Measurements from ENCODE around the gene TMC5. TPM values are rescaled to one million over a fixed set of nuclear protein-coding genes. Genes with fewer than 3 reads are reported as not detected.

The TMC5 gene
- total and polyA plus RNA-seq, 2 donors from 2014 or later, result 1.0 to 6.6 TPM

DNA sequence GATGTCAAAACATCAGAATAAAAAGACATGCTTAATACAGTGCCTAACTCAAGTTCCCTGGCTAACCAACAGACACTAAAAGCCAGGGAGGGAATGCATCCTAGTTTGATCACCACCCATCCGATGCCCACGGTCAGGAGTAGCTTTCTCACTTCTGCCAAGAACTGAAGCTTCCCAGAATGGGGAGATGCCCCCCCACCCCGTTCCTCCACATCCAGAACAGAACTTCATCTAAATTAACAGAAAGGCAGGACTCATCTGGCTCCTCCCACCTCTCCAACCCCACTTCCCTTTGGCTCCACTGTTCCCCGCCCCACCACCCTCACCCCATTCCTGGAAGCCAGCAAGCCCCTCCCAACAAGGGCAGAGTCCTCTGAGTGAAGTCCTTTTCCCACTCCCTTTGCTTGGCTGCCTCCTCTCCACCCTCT is 70.5 kb downstream of the TMC5 start:
- Histone ChIP-seq H3K9ac (ENCODE audit: low read length in 3 of 3) (no peak overlapping the region), H3K9me3 (ENCODE audit: control insufficient read depth in 2 of 3, insufficient read depth in 1 of 3, low read length in 3 of 3) (no peaks in the 10 kb centered on the region), H3K36me3 (ENCODE audit: control insufficient read depth in 2 of 3, insufficient read depth in 3 of 3, low read length in 3 of 3) (no peaks in the 10 kb centered on the region), H3K4me1 (ENCODE audit: control insufficient read depth in 2 of 3, insufficient read depth in 2 of 3, low read depth in 1 of 3, low read length in 3 of 3) (no peaks in the 10 kb centered on the region), H3K4me3 (ENCODE audit: low read length in 3 of 3) (no peak overlapping the region), H3K27me3 (ENCODE audit: control insufficient read depth, insufficient read depth, low read length) (no peaks in the 10 kb centered on the region), H3K27ac (ENCODE audit: low read depth in 2 of 2, low read length in 2 of 2) (no peak overlapping the region)
- DNase-seq, result peak in 2 of 5 donors; percentile 8 to 24
- intact Hi-C loops (cut with DNase I), result no loop called here
- TF ChIP-seq, protein P1, sequence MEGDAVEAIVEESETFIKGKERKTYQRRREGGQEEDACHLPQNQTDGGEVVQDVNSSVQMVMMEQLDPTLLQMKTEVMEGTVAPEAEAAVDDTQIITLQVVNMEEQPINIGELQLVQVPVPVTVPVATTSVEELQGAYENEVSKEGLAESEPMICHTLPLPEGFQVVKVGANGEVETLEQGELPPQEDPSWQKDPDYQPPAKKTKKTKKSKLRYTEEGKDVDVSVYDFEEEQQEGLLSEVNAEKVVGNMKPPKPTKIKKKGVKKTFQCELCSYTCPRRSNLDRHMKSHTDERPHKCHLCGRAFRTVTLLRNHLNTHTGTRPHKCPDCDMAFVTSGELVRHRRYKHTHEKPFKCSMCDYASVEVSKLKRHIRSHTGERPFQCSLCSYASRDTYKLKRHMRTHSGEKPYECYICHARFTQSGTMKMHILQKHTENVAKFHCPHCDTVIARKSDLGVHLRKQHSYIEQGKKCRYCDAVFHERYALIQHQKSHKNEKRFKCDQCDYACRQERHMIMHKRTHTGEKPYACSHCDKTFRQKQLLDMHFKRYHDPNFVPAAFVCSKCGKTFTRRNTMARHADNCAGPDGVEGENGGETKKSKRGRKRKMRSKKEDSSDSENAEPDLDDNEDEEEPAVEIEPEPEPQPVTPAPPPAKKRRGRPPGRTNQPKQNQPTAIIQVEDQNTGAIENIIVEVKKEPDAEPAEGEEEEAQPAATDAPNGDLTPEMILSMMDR (IDR thresholded peaks at IDR 0.05; ENCODE audit: borderline replicate concordance, extremely low read depth, insufficient read depth), result no peak
- no peak for FAIRE-seq

DNA sequence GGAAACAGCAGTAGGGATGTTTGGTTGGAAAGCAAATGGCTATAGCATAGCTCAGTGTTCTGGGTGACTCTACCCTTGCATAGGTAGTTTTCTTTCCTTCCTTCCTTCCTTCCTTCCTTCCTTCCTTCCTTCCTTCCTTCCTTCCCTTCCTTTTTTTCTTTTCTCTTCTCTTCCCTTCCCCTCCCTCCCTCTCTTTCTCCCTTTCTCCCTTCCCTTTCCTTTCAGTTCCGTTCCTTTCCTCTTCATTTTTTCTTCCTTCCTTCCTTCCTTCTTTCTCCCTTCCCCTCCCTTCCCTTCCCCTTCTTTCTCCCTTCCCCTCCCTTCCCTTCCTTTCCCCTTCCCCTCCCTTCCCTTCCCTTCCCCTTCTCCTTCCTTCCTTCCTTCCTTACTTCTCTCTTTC is 72.9 kb downstream of the TMC5 start:
- intact Hi-C loops (cut with DNase I), result no loop called here
- DNase-seq, result no peak
- Histone ChIP-seq H3K27ac (ENCODE audit: low read depth in 2 of 2, low read length in 2 of 2) (no peak overlapping the region), H3K9ac (ENCODE audit: low read length in 3 of 3) (no peak overlapping the region), H3K36me3 (ENCODE audit: control insufficient read depth in 2 of 3, insufficient read depth in 3 of 3, low read length in 3 of 3) (no peaks in the 10 kb centered on the region), H3K4me3 (ENCODE audit: low read length in 3 of 3) (no peak overlapping the region), H3K9me3 (ENCODE audit: control insufficient read depth in 2 of 3, insufficient read depth in 1 of 3, low read length in 3 of 3) (no peaks in the 10 kb centered on the region), H3K27me3 (ENCODE audit: control insufficient read depth, insufficient read depth, low read length) (no peaks in the 10 kb centered on the region), H3K4me1 (ENCODE audit: control insufficient read depth in 2 of 3, insufficient read depth in 2 of 3, low read depth in 1 of 3, low read length in 3 of 3) (no peaks in the 10 kb centered on the region)
- no peak for FAIRE-seq
- TF ChIP-seq, protein P1 (IDR thresholded peaks at IDR 0.05; ENCODE audit: borderline replicate concordance, extremely low read depth, insufficient read depth), result no peak

DNA sequence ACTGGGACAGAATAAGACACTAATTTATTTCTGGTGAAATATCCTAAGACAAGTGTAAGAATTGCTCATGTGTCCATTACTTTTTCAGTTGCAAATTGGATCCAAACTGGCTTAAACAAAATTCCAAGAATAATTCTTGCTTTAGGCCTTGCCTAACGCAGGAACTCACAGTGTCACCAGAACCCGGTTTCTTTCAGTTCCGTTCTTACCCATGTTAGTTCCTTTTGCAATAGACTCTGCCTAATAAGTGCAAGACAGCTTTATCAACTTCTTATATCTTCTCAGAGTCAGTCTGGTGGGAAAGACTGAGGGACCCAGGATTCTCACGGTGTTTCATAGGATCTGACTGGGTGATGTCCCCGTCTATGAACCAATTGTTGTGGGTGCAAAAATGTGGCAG is 79.5 kb downstream of the TMC5 start:
- DNase-seq (no peak), FAIRE-seq (no peak)
- Histone ChIP-seq H3K4me1 (ENCODE audit: control insufficient read depth in 2 of 3, insufficient read depth in 2 of 3, low read depth in 1 of 3, low read length in 3 of 3) (no peaks in the 10 kb centered on the region), H3K9ac (ENCODE audit: low read length in 3 of 3) (no peak overlapping the region), H3K27ac (ENCODE audit: low read depth in 2 of 2, low read length in 2 of 2) (no peak overlapping the region), H3K36me3 (ENCODE audit: control insufficient read depth in 2 of 3, insufficient read depth in 3 of 3, low read length in 3 of 3) (peaks cover 2 to 13% (median 10%) of the 10 kb centered on the region in 3 donors), H3K4me3 (ENCODE audit: low read length in 3 of 3) (no peak overlapping the region), H3K9me3 (ENCODE audit: control insufficient read depth in 2 of 3, insufficient read depth in 1 of 3, low read length in 3 of 3) (no peaks in the 10 kb centered on the region), H3K27me3 (ENCODE audit: control insufficient read depth, insufficient read depth, low read length) (no peaks in the 10 kb centered on the region)
- TF ChIP-seq, protein P1 (IDR thresholded peaks at IDR 0.05; ENCODE audit: borderline replicate concordance, extremely low read depth, insufficient read depth), result no peak
- intact Hi-C loops (cut with DNase I), result no loop called here

DNA sequence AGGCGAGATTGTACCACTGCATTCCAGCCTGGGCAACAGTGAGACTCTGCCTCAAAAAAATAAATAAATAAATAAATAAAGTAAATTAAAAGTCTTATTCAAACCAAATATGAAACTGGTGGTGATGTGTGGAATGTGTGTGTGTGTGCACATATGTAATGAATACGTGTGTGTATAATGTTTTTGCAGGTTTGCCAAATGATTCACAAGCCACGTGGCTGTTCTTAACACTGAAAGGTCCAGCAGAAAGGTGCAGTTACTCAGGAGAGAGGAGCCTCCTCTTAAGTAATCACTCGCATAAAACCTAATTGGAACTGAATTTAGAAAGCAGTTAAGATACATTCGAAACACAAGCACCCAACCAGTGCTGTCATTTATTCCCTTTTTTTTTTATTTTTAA is 81.3 kb downstream of the TMC5 start:
- Histone ChIP-seq H3K4me3 (ENCODE audit: low read length in 3 of 3) (no peak overlapping the region), H3K4me1 (ENCODE audit: control insufficient read depth in 2 of 3, insufficient read depth in 2 of 3, low read depth in 1 of 3, low read length in 3 of 3) (no peaks in the 10 kb centered on the region), H3K36me3 (ENCODE audit: control insufficient read depth in 2 of 3, insufficient read depth in 3 of 3, low read length in 3 of 3) (peaks cover 4 to 25% (median 22%) of the 10 kb centered on the region in 3 donors), H3K27me3 (ENCODE audit: control insufficient read depth, insufficient read depth, low read length) (no peaks in the 10 kb centered on the region), H3K9ac (ENCODE audit: low read length in 3 of 3) (no peak overlapping the region), H3K27ac (ENCODE audit: low read depth in 2 of 2, low read length in 2 of 2) (no peak overlapping the region), H3K9me3 (ENCODE audit: control insufficient read depth in 2 of 3, insufficient read depth in 1 of 3, low read length in 3 of 3) (no peaks in the 10 kb centered on the region)
- FAIRE-seq, result no peak
- TF ChIP-seq, protein P1 (IDR thresholded peaks at IDR 0.05; ENCODE audit: borderline replicate concordance, extremely low read depth, insufficient read depth), result no peak
- no peak for DNase-seq
- intact Hi-C loops (cut with DNase I), result no loop called here

Data from kidney (tissue), 14 donors.